ENCODE measurements around the gene CLCN2.

- TF ChIP-seq, protein P1, sequence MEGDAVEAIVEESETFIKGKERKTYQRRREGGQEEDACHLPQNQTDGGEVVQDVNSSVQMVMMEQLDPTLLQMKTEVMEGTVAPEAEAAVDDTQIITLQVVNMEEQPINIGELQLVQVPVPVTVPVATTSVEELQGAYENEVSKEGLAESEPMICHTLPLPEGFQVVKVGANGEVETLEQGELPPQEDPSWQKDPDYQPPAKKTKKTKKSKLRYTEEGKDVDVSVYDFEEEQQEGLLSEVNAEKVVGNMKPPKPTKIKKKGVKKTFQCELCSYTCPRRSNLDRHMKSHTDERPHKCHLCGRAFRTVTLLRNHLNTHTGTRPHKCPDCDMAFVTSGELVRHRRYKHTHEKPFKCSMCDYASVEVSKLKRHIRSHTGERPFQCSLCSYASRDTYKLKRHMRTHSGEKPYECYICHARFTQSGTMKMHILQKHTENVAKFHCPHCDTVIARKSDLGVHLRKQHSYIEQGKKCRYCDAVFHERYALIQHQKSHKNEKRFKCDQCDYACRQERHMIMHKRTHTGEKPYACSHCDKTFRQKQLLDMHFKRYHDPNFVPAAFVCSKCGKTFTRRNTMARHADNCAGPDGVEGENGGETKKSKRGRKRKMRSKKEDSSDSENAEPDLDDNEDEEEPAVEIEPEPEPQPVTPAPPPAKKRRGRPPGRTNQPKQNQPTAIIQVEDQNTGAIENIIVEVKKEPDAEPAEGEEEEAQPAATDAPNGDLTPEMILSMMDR (IDR thresholded peaks at IDR 0.05; ENCODE audit: control extremely low read depth in 1 of 3, insufficient read depth in 1 of 3, low read depth in 1 of 3, low read length in 3 of 3): no peak
- TF ChIP-seq SRF (IDR thresholded peaks at IDR 0.05; ENCODE audit: low read depth, low read length) (no peak), SP4 (IDR thresholded peaks at IDR 0.05; ENCODE audit: low read length) (no peak), HDAC6 (IDR thresholded peaks at IDR 0.05; ENCODE audit: low read depth, low read length) (no peak), POLR2AphosphoS5 (IDR thresholded peaks at IDR 0.05; ENCODE audit: low read depth, low read length) (no peak), MAX (IDR thresholded peaks at IDR 0.05) (no peak)
These were observed 23.5 kb upstream of the CLCN2 start for GRCh38 chr3:184384856-184385422.
